Skin of body (tissue), 2 donors: ENCODE data around the gene F2RL2. TPM values are rescaled to one million over a fixed set of nuclear protein-coding genes. Genes with fewer than 3 reads are reported as not detected.
"Not testable (repeated sequence)": the region's sequence is repeated elsewhere in the genome, so short reads cannot be mapped to it uniquely, and the experiment has no call there.

ENCODE experiments used
- DNase-seq: peaks from one replicate; lab custom pipeline; 2025; lab: John Stamatoyannopoulos, UW
- total RNA-seq: library from RNA; depleted of rRNA; stranded (reverse); fragments of >200 nt; gene quantifications from one replicate; pipeline ENCODE4 v1.2.3, GENCODE V29; 2014

F2RL2 gene
- total RNA-seq, 1 donor from 2014 or later = 12.3 TPM

- DNase-seq = no peak
These were observed 3.0 kb downstream of the F2RL2 start for GRCh38 chr5:76620166-76620565.

- DNase-seq = no peak
These were observed 5.5 kb downstream of the F2RL2 start for GRCh38 chr5:76617675-76618074.

DNA sequence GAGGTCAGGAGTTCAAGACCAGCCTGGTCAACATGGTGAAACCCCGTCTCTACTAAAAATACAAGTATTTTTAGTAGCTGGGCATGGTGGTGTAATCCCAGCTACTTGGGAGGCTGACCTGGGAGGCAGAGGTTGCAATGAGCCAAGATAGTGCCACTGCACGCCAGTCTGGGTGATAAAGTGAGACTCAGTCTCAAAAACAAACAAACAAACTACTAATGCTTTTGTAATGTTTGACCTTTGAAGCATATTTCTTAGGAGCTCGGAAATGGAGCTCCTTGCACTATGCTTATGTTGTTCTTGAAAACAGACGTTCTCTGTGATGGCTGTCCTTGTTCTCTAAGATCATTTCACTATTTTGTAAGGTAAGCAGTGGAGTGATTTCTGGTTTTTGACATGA is 6.0 kb downstream of the F2RL2 start:
- no peak for DNase-seq

DNA sequence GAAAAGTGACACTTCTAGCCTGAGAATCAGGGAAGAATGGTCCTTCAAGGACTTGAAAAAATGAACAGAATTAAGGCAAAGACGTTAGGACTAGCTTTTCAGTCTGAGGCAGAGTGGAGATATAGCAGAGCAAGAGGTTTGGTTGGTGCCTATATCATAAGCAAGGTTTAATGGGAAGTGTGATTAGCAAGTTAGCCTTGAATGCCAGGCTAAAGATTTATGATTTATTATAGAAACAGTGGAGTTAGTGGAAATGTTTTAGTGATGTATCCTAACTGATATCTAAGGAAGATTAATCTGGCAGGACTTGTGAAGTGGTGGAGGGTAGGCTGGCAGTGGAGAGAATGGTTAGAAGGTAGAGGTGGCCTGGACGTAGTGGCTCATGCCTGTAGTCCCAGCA is 7.0 kb downstream of the F2RL2 start:
- no peak for DNase-seq

DNA sequence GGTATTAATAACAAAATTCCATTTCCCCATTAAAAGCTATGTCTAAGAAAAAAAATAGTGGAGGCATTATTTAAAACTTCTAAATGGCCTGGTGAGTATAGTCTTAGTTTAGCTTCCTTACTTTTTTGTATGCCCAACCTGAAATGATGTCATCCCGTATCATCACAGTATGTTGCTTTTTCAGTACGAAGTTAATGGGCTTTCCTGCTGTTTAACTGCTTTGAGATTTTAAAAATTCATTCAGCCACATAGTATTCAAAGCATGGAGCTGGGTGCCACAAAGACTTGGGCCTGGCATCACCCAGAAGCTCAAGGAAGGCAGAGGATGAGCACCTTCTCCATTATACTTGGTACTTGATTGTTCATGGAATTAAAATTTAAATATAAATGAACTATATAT is 7.4 kb downstream of the F2RL2 start:
- DNase-seq = no peak

DNA sequence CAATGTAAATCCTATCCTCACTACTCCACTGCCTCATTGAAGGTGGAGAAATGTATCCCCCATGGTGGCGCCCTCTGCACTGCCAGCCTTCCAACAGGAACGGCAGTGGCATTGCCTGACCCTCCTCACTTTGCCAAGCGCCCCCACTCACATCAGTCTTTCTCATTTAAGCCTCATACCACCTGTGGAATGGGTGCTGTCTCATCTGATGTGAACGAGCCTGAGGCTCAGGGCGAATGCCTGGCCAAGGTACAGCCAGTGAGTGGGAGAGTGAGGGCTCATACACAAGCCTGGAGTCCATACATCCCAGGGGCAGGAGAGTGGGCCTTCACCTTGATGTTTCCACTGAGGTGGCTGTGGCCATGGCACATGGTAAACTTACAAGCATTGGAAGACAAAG is 10.3 kb downstream of the F2RL2 start:
- DNase-seq = no peak

- no peak for DNase-seq
These were observed 13.0 kb downstream of the F2RL2 start for GRCh38 chr5:76610196-76610595.

- DNase-seq = peak; percentile 46
These were observed 14.4 kb downstream of the F2RL2 start for GRCh38 chr5:76608833-76609232.

DNA sequence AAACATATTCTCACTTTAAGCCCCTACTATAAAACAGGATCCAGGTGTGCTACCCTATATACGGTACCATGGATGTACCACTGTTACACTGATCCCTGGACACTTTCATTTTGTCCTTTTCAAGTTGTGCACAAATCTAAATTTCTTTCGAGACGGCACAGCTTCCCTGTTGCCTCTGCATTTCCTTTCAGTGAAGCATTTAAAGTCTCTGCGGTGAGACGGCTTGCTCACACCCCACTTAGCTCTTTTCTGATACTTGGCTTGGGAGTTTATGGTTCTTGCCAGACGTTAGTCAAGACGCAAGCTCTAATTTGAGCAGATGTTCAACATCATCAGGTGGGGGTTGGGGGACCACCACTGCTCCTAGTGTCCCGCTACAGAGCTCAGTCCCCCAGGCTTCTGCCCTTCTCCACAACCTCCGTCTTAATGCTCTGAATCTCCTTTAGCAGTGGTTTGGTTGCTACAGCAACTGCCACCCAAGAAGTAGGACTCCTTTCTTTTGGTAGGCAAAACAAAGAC is 15.8 kb downstream of the F2RL2 start:
- peak; percentile 76 for DNase-seq

- DNase-seq = no peak
These were observed 16.5 kb downstream of the F2RL2 start for GRCh38 chr5:76606701-76607100.

DNA sequence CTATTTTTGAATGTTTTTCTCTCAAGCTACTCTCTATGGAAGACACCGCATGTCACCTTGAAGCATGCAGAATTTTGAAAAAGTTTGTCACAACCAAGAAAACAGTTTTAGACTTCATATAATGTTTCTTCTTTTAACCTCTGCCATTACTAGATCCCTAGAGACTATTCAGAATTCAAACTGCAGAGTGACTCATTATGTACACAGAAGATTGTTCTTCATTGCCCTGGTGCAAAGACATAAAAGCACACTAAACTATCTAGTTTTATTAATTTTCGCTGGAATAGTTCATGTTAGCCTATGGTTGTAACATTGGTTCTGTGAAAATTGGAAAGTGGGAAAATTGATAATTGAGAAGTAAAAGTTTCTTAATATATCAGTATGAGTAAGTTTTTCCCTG is 18.4 kb downstream of the F2RL2 start:
- DNase-seq = no peak

DNA sequence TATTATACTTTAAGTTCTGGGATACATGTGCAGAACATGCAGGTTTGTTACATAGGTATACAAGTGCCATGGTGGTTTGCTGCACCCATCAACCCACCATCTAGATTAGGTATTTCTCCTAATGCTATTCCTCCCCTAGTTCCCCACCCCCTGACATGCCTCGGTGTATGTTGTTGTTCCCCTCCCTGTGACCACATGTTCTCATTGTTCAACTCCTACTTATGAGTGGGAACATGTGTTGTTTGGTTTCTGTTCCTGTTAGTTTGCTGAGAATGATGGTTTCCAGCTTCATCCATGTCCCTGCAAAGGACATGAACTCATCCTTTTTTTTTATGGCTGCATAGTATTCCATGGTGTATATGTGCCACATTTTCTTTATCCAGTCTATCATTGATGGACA is 19.2 kb downstream of the F2RL2 start:
- DNase-seq = not testable (repeated sequence)

DNA sequence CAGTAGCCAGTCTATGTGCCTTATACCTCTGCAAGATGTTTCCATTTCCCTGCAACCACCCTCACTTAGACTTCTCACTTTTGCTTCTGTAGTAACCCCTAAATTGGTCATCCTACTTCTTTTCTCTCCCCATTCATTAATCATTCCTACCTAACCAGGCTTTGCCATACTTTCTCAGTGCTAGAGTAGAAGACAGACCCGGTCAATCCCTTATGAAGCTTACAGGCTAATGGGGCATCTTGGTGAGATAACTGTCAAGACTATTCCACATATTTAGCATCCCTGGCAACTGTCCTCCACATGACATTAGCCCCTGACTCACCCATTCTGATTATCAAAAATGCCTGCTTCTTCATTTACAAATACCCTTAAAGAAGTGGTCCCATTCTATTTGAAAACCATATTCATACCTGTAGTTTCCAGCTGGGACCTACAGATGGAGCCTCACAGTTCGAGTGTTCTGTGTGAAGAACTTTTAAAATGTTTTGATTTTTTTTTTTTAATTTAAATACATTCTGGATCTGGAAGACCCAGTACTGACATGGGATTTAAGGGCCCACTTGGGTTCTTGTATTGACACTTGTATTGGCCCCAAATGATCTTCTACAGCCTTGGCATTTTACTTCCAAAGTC is 21.0 kb downstream of the F2RL2 start:
- no peak for DNase-seq

GRCh38 chr5:76601470-76601869 is 21.7 kb downstream of the F2RL2 start:
- DNase-seq = peak; percentile 63

- DNase-seq = no peak
These were observed 22.5 kb downstream of the F2RL2 start for GRCh38 chr5:76600716-76601115.

DNA sequence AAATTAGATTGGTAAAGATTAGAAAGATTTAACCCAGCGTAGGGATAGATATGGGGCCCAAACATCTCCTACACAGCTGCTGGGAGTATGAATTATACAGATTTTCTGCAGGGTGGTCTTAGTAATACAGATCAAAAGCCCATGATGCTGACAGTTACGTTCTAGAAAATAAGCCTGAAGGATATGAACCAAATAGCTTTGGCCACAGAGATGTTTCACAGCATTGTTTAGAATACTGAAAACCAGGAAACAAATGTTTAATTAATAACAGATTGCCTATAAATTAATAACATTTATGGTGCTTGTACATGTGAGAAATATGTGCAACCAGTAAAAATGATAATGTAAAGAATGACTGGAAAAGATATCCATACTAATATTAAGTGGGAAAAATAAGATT is 24.7 kb downstream of the F2RL2 start:
- DNase-seq = peak; percentile 80

DNA sequence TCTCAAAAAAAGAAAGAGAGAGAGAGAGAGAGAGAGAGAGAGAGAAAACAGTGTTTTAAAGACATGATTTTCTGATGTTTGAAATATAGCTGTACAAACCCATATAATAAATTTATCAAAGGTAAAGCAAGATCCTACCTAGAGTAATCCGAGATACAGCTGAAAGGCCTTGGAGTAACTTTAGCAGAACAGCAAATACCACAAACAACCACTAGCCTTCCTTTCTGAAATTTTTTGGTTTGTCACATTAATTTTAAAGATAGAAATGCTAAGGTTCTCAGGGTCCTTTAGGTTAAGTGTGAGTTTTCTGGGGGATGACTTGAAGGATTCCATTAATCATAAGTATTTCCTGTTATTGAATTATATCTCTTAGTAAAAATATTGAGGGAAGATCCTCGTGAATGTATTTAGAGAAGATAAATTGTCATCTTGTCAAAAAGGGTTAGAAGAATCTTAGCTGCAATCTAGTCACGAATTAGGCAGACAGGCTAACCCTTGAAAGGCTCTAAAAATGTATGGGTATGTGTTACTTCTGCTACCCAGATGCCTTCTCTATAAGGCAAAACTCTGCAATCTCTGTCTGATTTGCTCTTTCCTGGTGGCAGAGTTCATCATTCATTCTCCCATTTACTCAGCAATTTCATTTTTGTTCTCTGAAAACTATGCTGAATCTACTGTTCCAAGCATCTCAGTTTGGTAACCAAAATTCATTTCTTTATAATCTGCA is 27.3 kb downstream of the F2RL2 start:
- DNase-seq = no peak

GRCh38 chr5:76594107-76594506 is 29.1 kb downstream of the F2RL2 start:
- DNase-seq = peak; percentile 73

DNA sequence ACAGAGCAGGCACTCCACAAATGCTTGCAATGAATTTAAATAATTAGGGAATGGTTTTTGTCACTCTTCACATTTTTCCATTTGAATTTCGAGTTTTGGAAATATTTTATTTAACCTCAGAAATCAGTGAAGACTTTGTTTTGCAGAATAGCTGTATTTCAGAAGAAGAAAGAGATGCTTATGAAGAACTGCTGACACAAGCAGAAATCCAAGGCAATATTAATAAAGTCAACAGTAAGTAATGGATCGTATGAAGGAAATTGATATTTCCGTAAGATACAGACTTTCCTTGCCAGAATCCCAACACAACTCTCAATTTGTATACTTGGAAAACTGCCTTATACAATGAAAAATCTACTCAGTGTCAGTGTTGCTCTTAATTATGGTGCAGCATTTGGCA is 30.5 kb downstream of the F2RL2 start:
- DNase-seq = no peak

GRCh38 chr5:76591366-76591765 is 31.8 kb downstream of the F2RL2 start:
- no peak for DNase-seq

GRCh38 chr5:76590027-76590426 is 33.2 kb downstream of the F2RL2 start:
- no peak for DNase-seq

- DNase-seq = no peak
These were observed 36.7 kb downstream of the F2RL2 start for GRCh38 chr5:76586531-76586930.

- DNase-seq = no peak
These were observed 37.4 kb downstream of the F2RL2 start for GRCh38 chr5:76585783-76586217.
